HepG2 (cell line): ENCODE results near the gene TEX9. TPM values are rescaled to one million over a fixed set of nuclear protein-coding genes. Genes with fewer than 3 reads are reported as not detected.
A peak's percentile ranks its signal among the peaks of the same experiment; 100 is the strongest.

Experiments used
- CENPT ChIP-seq: sonication (generic); formaldehyde crosslinking; IDR thresholded peaks from 2 replicates; pipeline ENCODE4 v1.8.0; 2022; ENCODE audit warnings: low read depth, mild to moderate bottlenecking, moderate library complexity, missing genetic modification reagents
- CREB1 ChIP-seq, 2 experiments: fragments of 450-650 bp in 1 of 2; IDR thresholded peaks; 2 replicates each; pipeline ENCODE4 v1.6.1; 2016 to 2017; ENCODE audit warnings: control low read depth in 1 of 2, mild to moderate bottlenecking in 1 of 2, missing compliant biosample characterization in 1 of 2, missing genetic modification characterization in 1 of 2
- FOXA1 ChIP-seq, 2 experiments: fragments of 450-650 bp in 1 of 2; sonication (generic) in 1 of 2; formaldehyde crosslinking in 1 of 2; IDR thresholded peaks; 2 replicates each; pipeline versions ENCODE4 v1.4.0 to v1.6.1; 2016 to 2020; ENCODE audit warnings: missing genetic modification reagents in 1 of 2
- HNRNPLL ChIP-seq: fragments of 200-400 bp; formaldehyde crosslinking; IDR thresholded peaks from 2 replicates; pipeline ENCODE4 v1.6.1; 2017; ENCODE audit warnings: mild to moderate bottlenecking, low read depth, low read length; ENCODE audit not compliant: poor library complexity, severe bottlenecking
- KAT8 ChIP-seq: IDR thresholded peaks from 2 replicates; pipeline ENCODE4 v1.6.1; 2016; ENCODE audit warnings: missing genetic modification reagents, missing compliant biosample characterization
- MIXL1 ChIP-seq: IDR thresholded peaks from 2 replicates; pipeline ENCODE4 v1.6.1; 2016
- NFATC3 ChIP-seq: sonication (generic); formaldehyde crosslinking; IDR thresholded peaks from 2 replicates; pipeline ENCODE4 v1.5.1; 2020; ENCODE audit warnings: mild to moderate bottlenecking, missing genetic modification reagents
- PHF8 ChIP-seq: sonication (generic); formaldehyde crosslinking; IDR thresholded peaks from 2 replicates; pipeline ENCODE4 v1.5.0; 2020; ENCODE audit warnings: missing genetic modification reagents
- POGZ ChIP-seq: sonication (generic); formaldehyde crosslinking; IDR thresholded peaks from 2 replicates; pipeline ENCODE4 v1.4.0; 2020; ENCODE audit warnings: mild to moderate bottlenecking, missing genetic modification reagents
- REPIN1 ChIP-seq: sonication (generic); formaldehyde crosslinking; IDR thresholded peaks from 2 replicates; pipeline ENCODE4 v1.8.0; 2022; ENCODE audit warnings: missing genetic modification reagents, low read depth, mild to moderate bottlenecking, borderline replicate concordance
- SMAD1 ChIP-seq: sonication (generic); formaldehyde crosslinking; IDR thresholded peaks from 2 replicates; pipeline ENCODE4 v1.4.0; 2020; ENCODE audit warnings: missing genetic modification reagents, low read depth, mild to moderate bottlenecking, borderline replicate concordance
- SMARCE1 ChIP-seq: fragments of 450-650 bp; IDR thresholded peaks from 2 replicates; pipeline ENCODE4 v1.6.1; 2017; ENCODE audit warnings: borderline replicate concordance
- TFDP2 ChIP-seq: sonication (generic); formaldehyde crosslinking; IDR thresholded peaks from 2 replicates; pipeline ENCODE4 v1.4.0; 2020; ENCODE audit warnings: missing genetic modification reagents
- TMF1 ChIP-seq: sonication (generic); formaldehyde crosslinking; IDR thresholded peaks from 2 replicates; pipeline ENCODE4 v1.8.1; 2022; ENCODE audit warnings: low read depth, missing genetic modification reagents
- WIZ ChIP-seq: sonication (generic); formaldehyde crosslinking; IDR thresholded peaks from 2 replicates; pipeline ENCODE4 v1.5.1; 2020; ENCODE audit warnings: mild to moderate bottlenecking, missing genetic modification reagents
- ZBTB38 ChIP-seq: sonication (generic); formaldehyde crosslinking; IDR thresholded peaks from 2 replicates; pipeline ENCODE4 v1.5.1; 2020; ENCODE audit warnings: mild to moderate bottlenecking, missing genetic modification reagents
- ZMYM4 ChIP-seq: sonication (generic); formaldehyde crosslinking; IDR thresholded peaks from 2 replicates; pipeline ENCODE4 v1.8.1; 2023; ENCODE audit warnings: mild to moderate bottlenecking, missing genetic modification reagents
- ZNF282 ChIP-seq: fragments of 450-650 bp; IDR thresholded peaks from 2 replicates; pipeline ENCODE4 v1.6.1; 2018; ENCODE audit not compliant: partially characterized antibody
- ZNF574 ChIP-seq: sonication (generic); formaldehyde crosslinking; IDR thresholded peaks from 2 replicates; pipeline ENCODE4 v1.4.0; 2020; ENCODE audit warnings: missing genetic modification reagents
- polyA plus RNA-seq, 8 experiments: library from polyadenylated mRNA; depleted of rRNA in 3 of 8; stranded (reverse) in 7 of 8; unstranded in 1 of 8; fragments of >200 nt; fragmentation: Illumina TruSeq in 4 of 8; extraction: Trizol in 4 of 8; gene quantifications; 2 replicates each; pipeline versions ENCODE4 v1.2.1 to v1.2.3, GENCODE V29; 2011 to 2016; ENCODE audit warnings: low read depth in 4 of 8, missing spikeins in 1 of 8, mixed read lengths in 1 of 8; ENCODE audit not compliant: insufficient read depth in 1 of 8
- total RNA-seq, 5 experiments: library from RNA; depleted of rRNA; stranded (reverse); fragments of >200 nt; fragmentation: Illumina TruSeq; extraction: Trizol; gene quantifications; 2 replicates each; pipeline ENCODE4 v1.2.3, GENCODE V29; 2016; ENCODE audit warnings: low read depth in 1 of 5
- TF ChIP-seq, protein P1 (sequence below): IDR thresholded peaks from 2 replicates; pipeline ENCODE4 v1.6.1; 2016; ENCODE audit warnings: low read depth
- TF ChIP-seq, protein P2 (sequence below): sonication (generic); formaldehyde crosslinking; IDR thresholded peaks from 2 replicates; pipeline ENCODE4 v1.8.0; 2022; ENCODE audit warnings: mild to moderate bottlenecking, missing genetic modification reagents, borderline replicate concordance

Gene TEX9
- total and polyA plus RNA-seq, 2 of the 13 experiments (the other 11 are each of a cell fraction or from before 2014, with no cell fraction given), result 0.82 to 6.9 TPM

DNA sequence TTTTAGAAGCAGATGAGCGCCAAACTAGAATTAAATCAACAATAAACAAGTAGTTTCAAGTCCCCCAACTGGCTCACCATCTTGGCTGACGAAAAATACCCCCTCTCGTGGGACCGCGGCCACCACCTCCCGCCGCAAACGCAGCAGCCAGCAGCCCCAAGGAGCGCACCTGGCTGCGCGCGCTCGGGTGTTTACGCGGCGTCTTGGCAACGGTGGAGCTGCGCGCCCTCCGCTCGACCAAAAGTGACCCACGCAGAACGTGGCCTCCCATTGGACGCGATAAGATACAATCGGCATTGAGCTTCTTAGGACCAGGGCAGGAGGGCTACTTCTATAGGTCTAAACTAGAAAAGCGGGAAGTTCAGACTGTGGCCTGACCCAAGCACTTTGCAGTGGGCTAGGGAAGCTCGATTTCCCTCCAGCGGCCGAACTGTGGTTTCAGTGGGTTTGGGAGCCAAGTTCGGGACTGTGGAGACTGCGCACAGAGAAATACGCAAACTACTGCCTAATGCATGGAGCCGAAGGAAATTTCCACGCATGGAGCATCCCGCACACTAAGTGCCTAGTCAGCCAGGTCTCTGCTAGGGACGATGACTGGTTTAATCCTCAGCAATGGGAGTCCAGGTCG is 99.8 kb downstream of the TEX9 start, which contains the start of gene MNS1 (continued):
- TF ChIP-seq TMF1 (0 out of 2 replicates have a peak, but pooled peaks have one; percentile 27), TFDP2 (peak; percentile 96), SMAD1 (CRISPR knock-in tag) (0 out of 2 replicates have a peak, but pooled peaks have one; percentile 68), HNRNPLL (peak; percentile 95), ZMYM4 (CRISPR knock-in tag) (peak; percentile 95), CREB1 (IDR thresholded peaks at IDR 0.05) (no peak), CREB1 (CRISPR knock-in tag; IDR thresholded peaks at IDR 0.05) (no peak), NFATC3 (no peak), POGZ (CRISPR knock-in tag) (peak; percentile 84), REPIN1 (CRISPR knock-in tag) (peak; percentile 48; the same call in 1 of the 2 replicates), KAT8 (CRISPR knock-in tag) (peak; percentile 66; the same call in 1 of the 2 replicates), SMARCE1 (no peak), WIZ (CRISPR knock-in tag) (no peak), ZNF282 (no peak), ZBTB38 (peak; percentile 59; the same call in 1 of the 2 replicates), FOXA1 (IDR thresholded peaks at IDR 0.05) (no peak), FOXA1 (CRISPR knock-in tag; IDR thresholded peaks at IDR 0.05) (peak; percentile 53), ZNF574 (peak; percentile 26; the same call in 1 of the 2 replicates), CENPT (CRISPR knock-in tag) (no peak), PHF8 (CRISPR knock-in tag) (0 out of 2 replicates have a peak, but pooled peaks have one; percentile 24), MIXL1 (CRISPR knock-in tag) (0 out of 2 replicates have a peak, but pooled peaks have one; percentile 39)
- TF ChIP-seq, protein P1, sequence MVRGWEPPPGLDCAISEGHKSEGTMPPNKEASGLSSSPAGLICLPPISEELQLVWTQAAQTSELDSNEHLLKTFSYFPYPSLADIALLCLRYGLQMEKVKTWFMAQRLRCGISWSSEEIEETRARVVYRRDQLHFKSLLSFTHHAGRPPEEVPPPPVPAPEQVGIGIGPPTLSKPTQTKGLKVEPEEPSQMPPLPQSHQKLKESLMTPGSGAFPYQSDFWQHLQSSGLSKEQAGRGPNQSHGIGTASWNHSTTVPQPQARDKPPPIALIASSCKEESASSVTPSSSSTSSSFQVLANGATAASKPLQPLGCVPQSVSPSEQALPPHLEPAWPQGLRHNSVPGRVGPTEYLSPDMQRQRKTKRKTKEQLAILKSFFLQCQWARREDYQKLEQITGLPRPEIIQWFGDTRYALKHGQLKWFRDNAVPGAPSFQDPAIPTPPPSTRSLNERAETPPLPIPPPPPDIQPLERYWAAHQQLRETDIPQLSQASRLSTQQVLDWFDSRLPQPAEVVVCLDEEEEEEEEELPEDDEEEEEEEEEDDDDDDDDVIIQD (CRISPR knock-in tag), result 0 out of 2 replicates have a peak, but pooled peaks have one; percentile 19
- TF ChIP-seq, protein P2, sequence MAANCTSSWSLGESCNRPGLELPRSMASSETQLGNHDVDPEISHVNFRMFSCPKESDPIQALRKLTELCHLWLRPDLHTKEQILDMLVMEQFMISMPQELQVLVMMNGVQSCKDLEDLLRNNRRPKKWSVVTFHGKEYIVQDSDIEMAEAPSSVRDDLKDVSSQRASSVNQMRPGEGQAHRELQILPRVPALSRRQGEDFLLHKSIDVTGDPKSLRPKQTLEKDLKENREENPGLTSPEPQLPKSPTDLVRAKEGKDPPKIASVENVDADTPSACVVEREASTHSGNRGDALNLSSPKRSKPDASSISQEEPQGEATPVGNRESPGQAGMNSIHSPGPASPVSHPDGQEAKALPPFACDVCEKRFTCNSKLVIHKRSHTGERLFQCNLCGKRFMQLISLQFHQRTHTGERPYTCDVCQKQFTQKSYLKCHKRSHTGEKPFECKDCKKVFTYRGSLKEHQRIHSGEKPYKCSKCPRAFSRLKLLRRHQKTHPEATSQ, result peak; percentile 37; the same call in 1 of the 2 replicates
